ENCODE measurements around the gene KDM4B.

- TF ChIP-seq CTCF (conservative IDR thresholded peaks at IDR 0.05) (no peak), ZFX (IDR thresholded peaks at IDR 0.05) (no peak)
These were observed 3.9 kb upstream of the KDM4B start for GRCh38 chr19:4965061-4965460.

Measured in C4-2B (cell line).